NCI-H1105 (cell line): ENCODE results near the gene MVB12B.
"Not testable (repeated sequence)": the region's sequence is repeated elsewhere in the genome, so short reads cannot be mapped to it uniquely, and the experiment has no call there.

Experiments
- DNase-seq: peaks from one replicate; lab custom pipeline; 2025; lab: John Stamatoyannopoulos, UW

Gene MVB12B

GRCh38 chr9:126474206-126474765 is 147.7 kb downstream of the MVB12B start:
- no peak for DNase-seq

DNA sequence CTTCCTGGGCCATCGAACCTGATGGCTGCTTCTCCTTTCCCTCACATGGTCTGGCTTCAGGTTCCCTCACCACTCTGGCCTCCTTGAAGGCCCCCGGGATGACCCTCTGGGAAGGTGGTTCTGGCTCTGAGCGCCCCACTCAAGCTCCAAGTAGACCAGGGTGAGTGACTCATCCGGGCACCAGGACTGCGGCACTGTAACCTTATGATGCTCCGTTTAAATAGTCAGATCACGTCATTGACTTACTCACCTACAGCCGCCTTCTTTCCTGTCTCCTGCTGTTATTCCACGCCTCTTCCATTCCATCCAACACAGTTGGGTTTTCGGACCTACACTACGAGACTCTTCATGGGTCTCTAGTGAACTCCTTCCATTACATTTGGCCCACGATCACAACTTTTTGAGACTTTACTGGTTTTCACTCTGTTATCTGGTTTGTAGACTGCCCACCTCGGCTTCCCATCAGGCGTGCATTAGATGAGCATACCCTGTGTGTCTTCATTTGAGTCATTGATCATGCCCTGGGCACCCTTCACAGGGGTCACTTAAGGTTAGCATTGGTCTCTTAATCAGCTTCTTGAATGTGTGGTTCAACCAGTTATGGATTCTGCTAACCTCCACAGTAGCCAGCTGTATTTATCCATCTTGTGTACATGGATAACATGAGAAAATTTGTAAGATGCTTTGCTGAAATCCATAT is 148.3 kb downstream of the MVB12B start:
- no peak for DNase-seq

DNA sequence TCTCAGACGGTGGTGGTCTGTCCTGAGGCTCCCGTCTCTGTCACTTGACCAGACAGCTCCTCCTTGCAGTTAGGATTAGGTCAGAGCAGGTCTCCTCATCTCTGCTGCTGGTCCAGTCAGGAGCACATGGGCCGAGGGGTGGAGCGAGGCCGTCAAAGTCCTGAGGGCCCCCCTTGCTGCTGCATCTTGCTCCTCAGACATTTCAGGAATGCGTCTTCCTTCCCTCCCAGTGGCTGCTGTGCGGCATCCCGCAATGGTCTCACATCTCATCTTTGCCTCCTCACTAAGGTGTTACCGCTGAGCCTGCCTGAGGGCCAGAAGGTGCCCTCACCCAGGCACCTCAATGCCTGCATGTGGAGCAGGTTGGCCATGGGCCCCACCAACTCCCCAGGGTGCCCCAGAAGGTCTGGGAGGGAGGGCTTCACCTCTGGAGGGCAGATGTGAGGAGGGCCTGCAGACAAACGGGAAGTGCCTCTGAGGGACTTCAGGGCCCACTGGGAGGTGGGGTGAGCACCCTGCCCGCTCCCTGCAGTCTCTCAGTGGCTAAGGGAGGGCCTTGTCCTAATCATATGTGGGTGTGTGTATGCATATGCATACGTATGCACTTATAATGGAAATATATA is 149.4 kb downstream of the MVB12B start:
- DNase-seq: no peak

GRCh38 chr9:126477432-126477831 is 150.8 kb downstream of the MVB12B start:
- DNase-seq: not testable (repeated sequence)

- no peak for DNase-seq
Observed at GRCh38 chr9:126478216-126478981, 151.8 kb downstream of the MVB12B start.

DNA sequence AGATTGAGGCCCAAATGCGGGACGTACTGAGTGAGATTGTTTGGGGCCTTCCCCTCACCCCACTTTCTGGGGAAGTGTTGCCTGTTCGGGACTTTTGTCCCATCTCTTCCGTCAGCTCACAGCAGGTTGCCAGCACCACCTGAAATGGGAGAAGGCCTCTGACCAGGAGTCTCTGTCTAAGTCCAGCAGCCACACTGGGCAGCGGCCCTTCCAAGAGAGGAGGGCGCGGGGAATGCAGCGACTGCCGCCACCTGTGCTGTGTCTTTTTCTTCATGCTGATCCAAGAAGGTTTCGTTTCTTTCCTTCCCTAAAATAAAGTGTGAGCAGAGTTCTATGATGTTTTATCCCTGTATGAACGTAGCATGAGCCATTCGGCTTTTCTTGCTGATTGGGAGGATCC is 152.9 kb downstream of the MVB12B start:
- no peak for DNase-seq

DNA sequence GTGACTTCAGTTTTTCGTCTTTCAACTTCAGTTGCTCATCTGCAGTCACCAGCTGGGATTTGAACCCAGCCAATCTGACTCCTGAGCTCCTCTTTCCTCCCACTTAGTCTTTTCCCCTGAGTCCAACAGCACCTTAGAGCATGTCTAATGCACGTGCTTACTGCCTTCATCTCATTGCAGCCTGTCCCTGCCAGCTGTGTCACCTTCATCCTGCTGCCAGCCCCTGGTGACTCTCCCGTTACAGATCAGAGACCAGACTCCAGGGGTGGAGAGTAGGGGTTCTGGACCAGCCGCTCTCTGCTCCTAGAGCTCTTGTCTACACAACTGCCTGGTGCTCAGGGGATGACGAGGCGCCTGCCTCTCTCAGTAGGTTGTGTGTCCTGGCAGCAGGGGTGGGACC is 154.2 kb downstream of the MVB12B start:
- no peak for DNase-seq

DNA sequence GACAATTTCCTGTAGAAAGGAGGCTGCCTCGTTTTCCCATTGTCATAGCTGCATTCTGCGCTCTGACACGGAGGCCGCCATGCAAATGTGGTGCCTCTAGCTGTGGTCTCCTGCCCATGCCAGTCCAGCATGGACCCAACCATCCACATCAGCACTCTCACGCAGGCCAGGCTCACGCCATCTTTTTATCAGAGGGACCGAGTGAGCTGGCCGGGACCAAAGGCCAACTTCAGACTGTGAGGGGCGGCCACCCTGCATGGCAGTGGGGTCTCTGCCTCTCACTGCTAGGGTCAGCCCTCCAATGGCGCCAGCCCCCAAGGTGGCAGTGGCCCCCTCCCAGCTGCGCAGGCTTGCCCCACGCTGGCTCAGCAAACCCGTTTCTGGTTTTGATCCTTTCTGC is 155.2 kb downstream of the MVB12B start:
- no peak for DNase-seq

GRCh38 chr9:126482361-126483044 is 155.9 kb downstream of the MVB12B start:
- DNase-seq: no peak

DNA sequence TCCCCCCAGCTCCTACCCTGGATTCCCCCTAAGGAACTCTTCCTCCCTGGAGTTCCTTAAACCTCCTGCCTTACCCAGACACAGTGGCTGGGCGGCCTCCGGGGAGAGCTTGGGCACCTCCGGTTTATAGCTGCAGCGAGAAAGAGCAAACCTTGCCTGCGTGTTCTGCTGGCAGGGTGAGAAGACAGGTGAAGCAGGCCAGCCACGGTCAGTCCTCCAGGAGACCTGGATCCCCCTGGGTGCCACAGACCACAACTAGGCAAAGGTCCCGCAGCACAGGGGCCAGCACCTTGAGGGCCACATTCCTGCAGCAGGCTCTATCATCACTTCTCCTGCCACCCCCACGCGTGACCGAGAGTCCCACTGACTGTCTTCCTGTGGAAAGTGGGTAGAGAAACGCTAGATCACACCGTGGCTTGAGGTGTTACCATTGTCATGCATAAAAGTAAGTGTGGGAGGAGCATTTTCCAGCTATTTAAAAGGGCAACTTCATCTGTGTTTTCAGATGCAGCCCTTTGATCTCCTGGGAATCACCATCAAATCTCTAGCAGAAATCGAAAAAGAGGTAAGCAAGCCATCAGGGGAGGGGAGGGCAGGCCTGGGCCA is 156.9 kb downstream of the MVB12B start:
- DNase-seq: no peak

GRCh38 chr9:126485662-126486061 is 159.0 kb downstream of the MVB12B start:
- no peak for DNase-seq

DNA sequence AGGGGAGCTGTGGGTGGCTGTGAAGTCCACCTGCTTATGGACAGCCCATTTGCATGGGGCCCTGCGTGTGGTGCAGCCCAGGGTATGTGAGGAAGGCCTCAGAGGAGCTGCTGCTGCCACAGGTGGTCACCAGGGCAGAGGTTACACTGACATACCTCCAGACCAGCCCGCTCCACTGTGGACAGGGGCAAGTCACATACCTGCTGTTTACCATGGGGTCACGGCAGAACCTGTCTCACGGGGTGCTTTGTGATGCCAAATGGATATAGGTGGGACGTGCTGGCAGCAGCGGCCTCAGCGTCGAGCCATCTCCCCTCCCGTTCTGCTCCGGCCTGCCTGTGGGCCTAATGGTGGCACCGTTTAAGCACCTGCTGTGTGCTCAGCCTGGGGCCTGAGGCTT is 159.6 kb downstream of the MVB12B start:
- DNase-seq: no peak

DNA sequence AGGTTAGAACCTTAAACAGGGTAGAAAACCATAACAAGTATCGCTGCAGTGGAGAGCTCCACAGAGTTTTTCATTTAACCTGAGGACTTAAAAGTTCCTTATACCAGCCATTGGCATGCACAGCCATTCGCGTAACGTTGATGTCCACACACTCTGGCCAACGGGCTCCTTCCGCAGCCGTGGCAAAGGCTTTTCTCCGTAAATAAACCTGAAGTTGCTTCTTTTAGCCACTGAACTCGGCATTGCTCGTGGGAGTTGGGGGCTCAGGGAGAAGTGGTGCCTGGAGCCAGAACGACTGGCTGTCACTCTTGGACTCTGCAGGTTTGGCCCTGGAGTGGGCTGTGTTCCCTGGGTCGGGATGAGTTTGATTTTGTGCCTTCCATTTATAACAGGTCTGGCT is 161.2 kb downstream of the MVB12B start:
- DNase-seq: no peak

GRCh38 chr9:126488310-126488709 is 161.7 kb downstream of the MVB12B start:
- no peak for DNase-seq

- no peak for DNase-seq
Observed at GRCh38 chr9:126488881-126489404, 162.3 kb downstream of the MVB12B start.

DNA sequence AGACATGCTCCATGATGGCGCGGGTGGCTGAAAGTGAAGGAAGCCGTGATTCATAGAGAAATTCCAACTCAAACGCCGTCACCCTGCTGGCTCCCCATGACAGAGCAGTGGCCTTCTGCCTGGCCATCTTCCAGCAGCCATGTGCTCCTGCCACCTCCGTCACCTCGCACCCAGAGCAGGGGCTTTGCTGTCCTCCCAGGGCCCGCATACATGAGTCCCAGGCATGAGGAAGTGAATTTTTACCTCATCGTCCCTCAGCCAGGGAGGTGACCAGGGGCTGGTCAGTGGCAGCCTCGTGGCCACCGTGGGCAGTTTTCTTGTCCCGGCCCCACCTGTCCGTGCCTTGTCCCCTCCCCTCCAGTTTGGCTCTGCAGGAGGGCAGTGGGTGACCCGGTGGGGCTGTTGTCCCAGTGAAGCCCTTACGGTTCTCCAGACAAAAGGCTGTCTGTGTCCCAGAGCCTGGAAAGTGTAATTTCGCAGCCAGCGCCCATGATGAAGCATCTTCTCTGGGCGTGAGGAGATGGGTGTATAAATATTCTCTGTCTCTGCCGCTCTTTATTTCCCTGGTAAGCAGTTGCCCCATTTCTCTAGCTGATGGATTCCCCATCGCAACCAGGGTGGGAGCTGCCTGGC is 163.1 kb downstream of the MVB12B start:
- DNase-seq: no peak

GRCh38 chr9:126490214-126490631 is 163.6 kb downstream of the MVB12B start:
- no peak for DNase-seq

DNA sequence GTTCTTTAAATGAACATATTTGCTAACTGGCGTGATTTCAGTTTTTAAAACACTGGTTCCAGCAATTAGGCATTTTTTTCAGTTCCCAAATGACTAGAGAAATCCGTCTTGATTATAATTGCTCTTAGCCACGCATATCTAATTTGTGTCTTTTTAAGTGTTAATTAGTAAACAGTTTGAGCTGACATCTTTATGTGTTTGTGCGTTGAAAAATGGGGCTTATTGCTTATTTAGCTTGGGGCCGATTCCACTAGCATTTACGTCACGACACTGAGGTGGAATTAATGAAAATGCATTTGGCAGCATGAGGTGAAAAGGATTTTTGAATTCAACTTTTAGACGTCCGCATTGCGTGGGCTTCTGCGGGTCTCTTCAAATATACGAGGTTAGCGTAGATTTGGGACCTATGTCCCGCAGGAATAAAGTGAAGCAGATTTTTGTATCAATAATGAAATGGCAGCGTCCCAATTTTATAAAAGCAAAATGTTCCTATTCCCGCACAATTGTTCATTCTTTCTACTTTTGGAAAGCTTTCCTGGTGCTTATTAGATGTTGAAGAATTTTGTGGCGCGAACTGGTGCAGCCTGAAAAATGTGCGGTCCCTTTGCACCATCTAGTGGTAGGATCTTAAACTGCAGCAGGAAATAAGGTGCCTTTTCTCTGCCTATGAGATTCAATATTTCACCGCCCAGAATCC is 164.4 kb downstream of the MVB12B start:
- DNase-seq: peak; percentile 30

DNA sequence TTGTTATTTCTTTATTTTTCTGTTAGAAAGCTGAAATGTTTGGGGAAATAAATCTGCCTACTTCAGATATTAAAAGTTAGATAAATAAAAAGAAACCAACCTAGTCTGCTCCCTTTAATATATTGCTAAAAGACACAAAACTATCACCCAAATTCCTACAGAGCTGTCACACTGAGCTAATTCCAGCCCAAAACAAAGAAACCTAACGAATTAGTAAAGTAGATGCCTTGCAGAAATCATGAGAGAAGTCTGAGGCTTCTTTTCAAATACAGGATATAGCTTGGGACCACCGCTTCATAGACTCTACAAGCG is 164.9 kb downstream of the MVB12B start:
- DNase-seq: no peak

DNA sequence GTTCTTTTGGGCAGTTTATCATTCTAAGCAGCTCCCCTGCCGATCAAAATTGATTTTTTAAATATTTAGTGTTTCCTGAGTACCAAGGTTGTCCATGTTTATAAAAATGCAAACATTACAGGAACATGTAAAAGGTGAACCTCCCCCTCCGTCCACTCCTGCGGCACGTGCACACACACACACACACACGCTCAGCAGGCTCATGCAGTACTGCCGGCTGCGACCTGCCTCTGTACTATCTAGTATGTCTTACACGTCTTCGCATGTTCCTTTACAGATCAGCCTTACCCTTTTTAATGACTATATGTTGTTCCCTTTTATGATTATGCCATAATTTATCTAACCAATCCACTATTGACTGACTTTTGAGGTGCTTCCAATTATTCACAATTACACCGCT is 165.3 kb downstream of the MVB12B start:
- DNase-seq: no peak

- no peak for DNase-seq
Observed at GRCh38 chr9:126494264-126494663, 167.6 kb downstream of the MVB12B start.
